H1 (cell line): ENCODE results near the gene SUCLG2. TPM values are rescaled to one million over a fixed set of nuclear protein-coding genes. Genes with fewer than 3 reads are reported as not detected.

Experiments
- polyA plus RNA-seq, 7 experiments: library from polyadenylated mRNA; depleted of rRNA in 3 of 7; stranded (reverse) in 5 of 7; unstranded in 2 of 7; fragments of >200 nt in 5 of 7; fragments of 200-250 nt in 2 of 7; gene quantifications; 1 replicate in 5 of 7; 2 replicates in 1 of 7; 4 replicates in 1 of 7; pipeline versions ENCODE4 v1.2.1 to v1.2.3, GENCODE V29; 2011 to 2013; ENCODE audit warnings: missing spikeins in 2 of 7, mixed read lengths in 2 of 7
- total RNA-seq: library from RNA; stranded (reverse); fragmentation: NEBNext Ultra II Directional; extraction: Animal tissue kit (Norgen Biotek cat#: 25700); gene quantifications from 2 replicates; pipeline ENCODE4 v1.2.1, GENCODE V29; 2021
- TF ChIP-seq, protein P1 (sequence below): fragments of 300-600 bp; sonication (generic); IDR thresholded peaks from 2 replicates; pipeline ENCODE4 v1.7.1; 2012; ENCODE audit warnings: low read length, moderate library complexity, mild to moderate bottlenecking, inconsistent platforms; ENCODE audit not compliant: insufficient replicate concordance

Gene SUCLG2
- total and polyA plus RNA-seq, 2 of the 8 experiments (the other 6 are each of a cell fraction or from before 2014, with no cell fraction given): 12.9 to 46.2 TPM

DNA sequence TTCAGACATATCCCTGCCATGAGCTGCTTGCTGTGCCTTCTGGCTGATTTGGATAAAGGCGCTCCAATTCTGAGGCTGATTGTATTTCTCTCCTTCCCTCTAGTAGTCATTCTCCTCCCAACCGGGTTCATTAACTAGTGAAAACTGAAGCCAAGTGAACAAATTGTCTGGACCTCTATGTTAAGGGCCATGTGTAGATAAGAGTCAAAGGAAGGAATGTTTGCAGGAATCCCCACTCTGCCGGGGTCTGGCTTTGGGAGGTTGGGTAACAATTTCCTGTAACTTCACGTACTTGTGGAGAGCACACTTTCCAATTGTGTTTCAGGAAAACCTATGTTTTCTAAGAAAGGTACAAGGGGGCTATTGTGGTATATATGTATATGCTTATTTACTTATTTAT, 38.2 kb upstream of the SUCLG2 start (continued):
- TF ChIP-seq, protein P1, sequence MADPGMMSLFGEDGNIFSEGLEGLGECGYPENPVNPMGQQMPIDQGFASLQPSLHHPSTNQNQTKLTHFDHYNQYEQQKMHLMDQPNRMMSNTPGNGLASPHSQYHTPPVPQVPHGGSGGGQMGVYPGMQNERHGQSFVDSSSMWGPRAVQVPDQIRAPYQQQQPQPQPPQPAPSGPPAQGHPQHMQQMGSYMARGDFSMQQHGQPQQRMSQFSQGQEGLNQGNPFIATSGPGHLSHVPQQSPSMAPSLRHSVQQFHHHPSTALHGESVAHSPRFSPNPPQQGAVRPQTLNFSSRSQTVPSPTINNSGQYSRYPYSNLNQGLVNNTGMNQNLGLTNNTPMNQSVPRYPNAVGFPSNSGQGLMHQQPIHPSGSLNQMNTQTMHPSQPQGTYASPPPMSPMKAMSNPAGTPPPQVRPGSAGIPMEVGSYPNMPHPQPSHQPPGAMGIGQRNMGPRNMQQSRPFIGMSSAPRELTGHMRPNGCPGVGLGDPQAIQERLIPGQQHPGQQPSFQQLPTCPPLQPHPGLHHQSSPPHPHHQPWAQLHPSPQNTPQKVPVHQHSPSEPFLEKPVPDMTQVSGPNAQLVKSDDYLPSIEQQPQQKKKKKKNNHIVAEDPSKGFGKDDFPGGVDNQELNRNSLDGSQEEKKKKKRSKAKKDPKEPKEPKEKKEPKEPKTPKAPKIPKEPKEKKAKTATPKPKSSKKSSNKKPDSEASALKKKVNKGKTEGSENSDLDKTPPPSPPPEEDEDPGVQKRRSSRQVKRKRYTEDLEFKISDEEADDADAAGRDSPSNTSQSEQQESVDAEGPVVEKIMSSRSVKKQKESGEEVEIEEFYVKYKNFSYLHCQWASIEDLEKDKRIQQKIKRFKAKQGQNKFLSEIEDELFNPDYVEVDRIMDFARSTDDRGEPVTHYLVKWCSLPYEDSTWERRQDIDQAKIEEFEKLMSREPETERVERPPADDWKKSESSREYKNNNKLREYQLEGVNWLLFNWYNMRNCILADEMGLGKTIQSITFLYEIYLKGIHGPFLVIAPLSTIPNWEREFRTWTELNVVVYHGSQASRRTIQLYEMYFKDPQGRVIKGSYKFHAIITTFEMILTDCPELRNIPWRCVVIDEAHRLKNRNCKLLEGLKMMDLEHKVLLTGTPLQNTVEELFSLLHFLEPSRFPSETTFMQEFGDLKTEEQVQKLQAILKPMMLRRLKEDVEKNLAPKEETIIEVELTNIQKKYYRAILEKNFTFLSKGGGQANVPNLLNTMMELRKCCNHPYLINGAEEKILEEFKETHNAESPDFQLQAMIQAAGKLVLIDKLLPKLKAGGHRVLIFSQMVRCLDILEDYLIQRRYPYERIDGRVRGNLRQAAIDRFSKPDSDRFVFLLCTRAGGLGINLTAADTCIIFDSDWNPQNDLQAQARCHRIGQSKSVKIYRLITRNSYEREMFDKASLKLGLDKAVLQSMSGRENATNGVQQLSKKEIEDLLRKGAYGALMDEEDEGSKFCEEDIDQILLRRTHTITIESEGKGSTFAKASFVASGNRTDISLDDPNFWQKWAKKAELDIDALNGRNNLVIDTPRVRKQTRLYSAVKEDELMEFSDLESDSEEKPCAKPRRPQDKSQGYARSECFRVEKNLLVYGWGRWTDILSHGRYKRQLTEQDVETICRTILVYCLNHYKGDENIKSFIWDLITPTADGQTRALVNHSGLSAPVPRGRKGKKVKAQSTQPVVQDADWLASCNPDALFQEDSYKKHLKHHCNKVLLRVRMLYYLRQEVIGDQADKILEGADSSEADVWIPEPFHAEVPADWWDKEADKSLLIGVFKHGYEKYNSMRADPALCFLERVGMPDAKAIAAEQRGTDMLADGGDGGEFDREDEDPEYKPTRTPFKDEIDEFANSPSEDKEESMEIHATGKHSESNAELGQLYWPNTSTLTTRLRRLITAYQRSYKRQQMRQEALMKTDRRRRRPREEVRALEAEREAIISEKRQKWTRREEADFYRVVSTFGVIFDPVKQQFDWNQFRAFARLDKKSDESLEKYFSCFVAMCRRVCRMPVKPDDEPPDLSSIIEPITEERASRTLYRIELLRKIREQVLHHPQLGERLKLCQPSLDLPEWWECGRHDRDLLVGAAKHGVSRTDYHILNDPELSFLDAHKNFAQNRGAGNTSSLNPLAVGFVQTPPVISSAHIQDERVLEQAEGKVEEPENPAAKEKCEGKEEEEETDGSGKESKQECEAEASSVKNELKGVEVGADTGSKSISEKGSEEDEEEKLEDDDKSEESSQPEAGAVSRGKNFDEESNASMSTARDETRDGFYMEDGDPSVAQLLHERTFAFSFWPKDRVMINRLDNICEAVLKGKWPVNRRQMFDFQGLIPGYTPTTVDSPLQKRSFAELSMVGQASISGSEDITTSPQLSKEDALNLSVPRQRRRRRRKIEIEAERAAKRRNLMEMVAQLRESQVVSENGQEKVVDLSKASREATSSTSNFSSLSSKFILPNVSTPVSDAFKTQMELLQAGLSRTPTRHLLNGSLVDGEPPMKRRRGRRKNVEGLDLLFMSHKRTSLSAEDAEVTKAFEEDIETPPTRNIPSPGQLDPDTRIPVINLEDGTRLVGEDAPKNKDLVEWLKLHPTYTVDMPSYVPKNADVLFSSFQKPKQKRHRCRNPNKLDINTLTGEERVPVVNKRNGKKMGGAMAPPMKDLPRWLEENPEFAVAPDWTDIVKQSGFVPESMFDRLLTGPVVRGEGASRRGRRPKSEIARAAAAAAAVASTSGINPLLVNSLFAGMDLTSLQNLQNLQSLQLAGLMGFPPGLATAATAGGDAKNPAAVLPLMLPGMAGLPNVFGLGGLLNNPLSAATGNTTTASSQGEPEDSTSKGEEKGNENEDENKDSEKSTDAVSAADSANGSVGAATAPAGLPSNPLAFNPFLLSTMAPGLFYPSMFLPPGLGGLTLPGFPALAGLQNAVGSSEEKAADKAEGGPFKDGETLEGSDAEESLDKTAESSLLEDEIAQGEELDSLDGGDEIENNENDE: no peak
